ENCODE measurements around the gene MSN.

The MSN gene

DNA sequence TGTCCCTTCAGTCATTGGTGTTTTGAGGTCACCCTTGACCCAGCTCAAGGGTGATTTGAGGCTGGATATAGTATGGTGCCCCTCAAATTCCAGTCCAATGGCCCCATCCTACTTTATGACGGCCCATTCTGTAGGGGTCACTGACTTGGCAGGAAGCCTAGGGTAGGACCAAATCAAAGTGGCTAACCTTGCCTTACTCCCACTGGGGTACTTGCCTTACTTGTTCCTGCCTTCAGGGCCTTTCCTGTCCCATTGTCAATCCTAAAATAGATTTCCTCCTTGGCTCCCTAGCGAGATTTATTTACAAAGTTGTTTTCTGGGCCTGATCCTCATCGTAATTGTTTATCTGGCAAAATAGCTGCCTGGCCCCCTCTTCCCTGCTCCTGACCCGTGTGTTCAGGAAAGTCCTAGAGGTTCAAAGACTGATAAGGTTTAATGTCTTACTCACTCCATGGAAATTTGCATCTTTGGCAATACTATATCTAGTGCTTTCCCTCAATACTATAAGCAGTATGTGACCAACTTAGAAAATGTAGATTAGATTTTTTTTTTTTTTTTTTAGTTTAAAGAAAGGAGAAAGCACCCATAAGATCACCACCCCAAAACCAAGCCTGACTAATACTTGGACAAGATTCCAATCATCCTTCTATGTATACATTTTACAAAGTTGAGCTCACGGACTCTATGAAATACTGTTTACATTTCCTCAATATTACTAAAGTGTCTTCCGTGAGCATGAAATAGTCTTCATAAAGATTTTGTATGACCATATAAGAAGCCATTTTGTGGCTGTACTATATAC lies 44.8 kb downstream of the MSN start:
- DNase-seq = no peak
- Mint-ChIP-seq H3K36me3 (peaks cover 44% of the 10 kb centered on the region), H3K4me3 (no peak overlapping the region), H3K27me3 (no peaks in the 10 kb centered on the region), H3K4me1 (peaks cover 59% of the 10 kb centered on the region), H3K27ac (no peak overlapping the region), H3K9me3 (no peaks in the 10 kb centered on the region)
- CTCF ChIA-PET = no interaction called here

DNA sequence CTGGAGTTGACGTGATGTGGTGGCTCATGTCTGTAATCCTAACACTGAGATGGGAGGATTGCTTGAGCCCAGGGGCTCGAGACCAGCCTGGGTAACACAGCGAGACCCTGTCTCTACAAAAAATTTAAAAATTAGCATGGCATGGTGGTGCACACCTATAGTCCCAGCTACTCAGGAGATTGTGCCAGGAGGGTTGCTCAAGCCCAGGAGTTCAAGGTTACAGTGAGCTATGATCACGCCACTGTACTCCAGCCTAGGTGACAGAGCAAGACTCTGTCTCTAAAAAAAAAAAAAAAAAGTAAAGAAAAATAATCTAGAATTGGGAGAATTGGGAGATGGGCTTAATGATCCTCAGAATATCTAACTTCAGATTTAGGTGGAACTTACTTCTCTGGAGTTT lies 51.1 kb downstream of the MSN start:
- CTCF ChIA-PET = no interaction called here
- Mint-ChIP-seq H3K4me1 (peaks cover 89% of the 10 kb centered on the region), H3K27me3 (no peaks in the 10 kb centered on the region), H3K36me3 (peaks cover 69% of the 10 kb centered on the region), H3K9me3 (no peaks in the 10 kb centered on the region), H3K4me3 (no peak overlapping the region), H3K27ac (peak overlapping the region; percentile 52)
- no peak for DNase-seq

DNA sequence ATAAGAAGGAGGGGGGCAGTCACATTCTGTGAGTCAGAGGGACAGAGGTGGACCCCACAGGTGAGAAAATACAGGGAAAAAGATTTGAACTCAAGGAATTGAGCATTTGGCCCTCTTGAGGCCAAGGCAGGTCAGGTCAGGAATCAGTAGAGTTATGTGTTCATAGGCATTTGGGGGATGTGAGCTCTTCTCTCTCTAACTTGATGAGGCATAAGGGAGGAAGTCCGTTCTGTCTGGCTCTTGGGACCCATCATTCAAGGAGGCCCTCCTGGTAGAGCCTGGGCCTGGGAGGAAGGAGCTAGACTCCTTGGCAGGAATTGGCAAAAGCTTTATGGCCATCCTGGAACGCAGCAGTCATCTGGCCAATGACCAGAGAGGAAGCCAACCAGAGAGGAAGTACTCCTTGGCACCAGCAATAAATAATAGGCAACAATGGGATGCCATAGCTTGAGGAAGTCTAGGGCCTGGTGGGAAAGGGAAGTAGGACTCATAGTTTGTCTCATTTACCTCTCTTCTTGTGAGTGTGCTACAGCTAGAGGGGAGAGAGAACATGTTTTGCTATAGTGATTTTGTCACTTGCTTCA lies 53.0 kb downstream of the MSN start:
- peaks cover 75% of the 10 kb centered on the region for H3K36me3 Mint-ChIP-seq
- DNase-seq = no peak
- CTCF ChIA-PET = interaction anchor here (0.9 to 1.0 kb wide), 3 partner anchors 22 to 124 kb away, joined by 3 to 4 read pairs (median 3); no protein-coding TSS in a partner anchor
- no peaks in the 10 kb centered on the region for H3K27me3 Mint-ChIP-seq
- H3K9me3 Mint-ChIP-seq = peaks cover 3% of the 10 kb centered on the region
- peak overlapping the region; percentile 95 for H3K27ac Mint-ChIP-seq
- peaks cover 93% of the 10 kb centered on the region for H3K4me1 Mint-ChIP-seq
- H3K4me3 Mint-ChIP-seq = no peak overlapping the region

DNA sequence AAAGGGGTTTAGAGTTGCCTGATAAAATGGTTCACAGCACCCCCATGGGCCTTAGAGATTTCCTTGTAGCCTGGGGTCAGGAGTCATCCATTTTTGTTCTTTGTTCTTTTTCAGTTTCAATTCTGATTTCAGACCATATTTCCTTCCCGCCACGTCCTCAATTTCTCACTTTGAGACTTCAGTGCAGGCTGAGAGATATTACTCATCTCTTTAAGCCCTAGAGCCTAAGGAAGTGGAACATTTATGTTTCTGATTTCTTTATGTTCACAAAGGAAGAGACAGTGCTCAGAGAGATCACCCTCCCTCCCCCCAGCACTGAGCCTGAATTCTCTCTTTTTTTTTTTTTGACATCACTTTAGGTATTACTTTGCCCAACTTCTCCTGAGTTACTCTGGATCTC lies 56.3 kb downstream of the MSN start:
- Mint-ChIP-seq H3K36me3 (peaks cover 74% of the 10 kb centered on the region), H3K4me3 (no peak overlapping the region), H3K9me3 (peaks cover 3% of the 10 kb centered on the region), H3K27me3 (no peaks in the 10 kb centered on the region), H3K4me1 (peaks cover 91% of the 10 kb centered on the region), H3K27ac (peak overlapping the region; percentile 95)
- DNase-seq = peak; percentile 47
- CTCF ChIA-PET = interaction anchor here (0.8 to 1.3 kb wide), 3 partner anchors 22 to 26 kb away, joined by 4 read pairs; no protein-coding TSS in a partner anchor

DNA sequence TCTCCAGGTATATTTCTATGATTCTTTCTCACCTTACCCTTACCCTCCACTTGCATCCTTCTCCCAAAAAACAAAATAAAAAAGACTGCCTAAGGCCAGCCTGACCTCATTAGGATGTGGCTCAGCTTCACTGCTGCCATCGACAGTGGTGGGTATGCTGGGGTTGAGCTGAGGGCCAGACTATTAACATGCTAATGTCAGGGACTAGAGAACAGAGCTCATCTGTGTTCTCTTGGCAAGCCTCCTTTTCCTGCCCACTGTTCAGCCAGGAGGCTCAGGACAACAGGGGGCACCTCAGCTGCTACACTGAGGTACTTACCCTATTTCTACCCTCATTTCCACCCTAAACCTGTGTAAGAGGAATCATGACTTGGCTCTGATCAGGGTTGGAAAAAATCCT lies 59.3 kb downstream of the MSN start:
- Mint-ChIP-seq H3K27ac (peak overlapping the region; percentile 34), H3K27me3 (no peaks in the 10 kb centered on the region), H3K9me3 (peaks cover 3% of the 10 kb centered on the region), H3K4me3 (no peak overlapping the region), H3K36me3 (peaks cover 75% of the 10 kb centered on the region), H3K4me1 (peaks cover 74% of the 10 kb centered on the region)
- CTCF ChIA-PET = interaction anchor here (1.1 kb wide), 1 partner anchor 131 kb away, joined by 3 read pairs; no protein-coding TSS in a partner anchor
- DNase-seq = no peak

DNA sequence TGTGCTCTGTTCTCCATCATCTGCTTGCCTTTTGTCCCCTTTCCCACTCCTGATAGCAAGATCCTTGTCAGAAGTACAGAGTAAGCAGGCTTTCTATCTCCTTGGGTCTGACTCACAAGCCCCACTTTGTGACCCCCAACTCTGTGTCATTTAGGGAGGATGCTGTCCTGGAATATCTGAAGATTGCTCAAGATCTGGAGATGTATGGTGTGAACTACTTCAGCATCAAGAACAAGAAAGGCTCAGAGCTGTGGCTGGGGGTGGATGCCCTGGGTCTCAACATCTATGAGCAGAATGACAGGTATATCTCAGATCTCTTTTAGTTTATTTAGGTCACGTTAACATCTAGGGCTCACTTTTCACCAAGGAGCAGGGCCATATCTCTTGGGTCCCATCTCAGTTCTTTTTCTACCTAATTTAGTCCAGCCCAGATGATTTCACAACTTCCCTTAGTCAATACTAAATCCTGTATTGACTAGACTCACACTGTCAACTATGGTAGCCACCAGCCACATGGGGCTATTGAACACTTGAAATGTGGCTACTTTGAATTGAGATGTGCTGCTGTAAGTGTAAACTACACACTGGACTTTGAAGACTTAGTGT lies 64.3 kb downstream of the MSN start:
- peak overlapping the region; percentile 60 for H3K27ac Mint-ChIP-seq
- DNase-seq = no peak
- CTCF ChIA-PET = no interaction called here
- no peak overlapping the region for H3K4me3 Mint-ChIP-seq
- H3K36me3 Mint-ChIP-seq = peaks cover 79% of the 10 kb centered on the region
- peaks cover 33% of the 10 kb centered on the region for H3K4me1 Mint-ChIP-seq
- no peaks in the 10 kb centered on the region for H3K27me3 Mint-ChIP-seq
- no peaks in the 10 kb centered on the region for H3K9me3 Mint-ChIP-seq

DNA sequence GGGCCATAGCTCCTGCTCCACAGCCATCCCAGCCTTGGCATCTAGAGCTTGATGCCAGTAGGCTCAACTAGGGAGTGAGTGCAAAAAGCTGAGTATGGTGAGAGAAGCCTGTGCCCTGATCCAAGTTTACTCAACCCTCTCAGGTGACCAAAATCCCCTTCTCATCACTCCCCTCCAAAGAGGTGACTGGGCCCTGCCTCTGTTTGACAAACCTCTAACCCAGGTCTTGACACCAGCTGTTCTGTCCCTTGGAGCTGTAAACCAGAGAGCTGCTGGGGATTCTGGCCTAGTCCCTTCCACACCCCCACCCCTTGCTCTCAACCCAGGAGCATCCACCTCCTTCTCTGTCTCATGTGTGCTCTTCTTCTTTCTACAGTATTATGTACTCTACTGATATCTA lies 73.5 kb downstream of the MSN start:
- Mint-ChIP-seq H3K27ac (peak overlapping the region; percentile 69), H3K9me3 (no peaks in the 10 kb centered on the region), H3K4me1 (peaks cover 19% of the 10 kb centered on the region), H3K4me3 (no peak overlapping the region), H3K27me3 (no peaks in the 10 kb centered on the region), H3K36me3 (peaks cover 78% of the 10 kb centered on the region)
- CTCF ChIA-PET = no interaction called here
- DNase-seq = no peak

DNA sequence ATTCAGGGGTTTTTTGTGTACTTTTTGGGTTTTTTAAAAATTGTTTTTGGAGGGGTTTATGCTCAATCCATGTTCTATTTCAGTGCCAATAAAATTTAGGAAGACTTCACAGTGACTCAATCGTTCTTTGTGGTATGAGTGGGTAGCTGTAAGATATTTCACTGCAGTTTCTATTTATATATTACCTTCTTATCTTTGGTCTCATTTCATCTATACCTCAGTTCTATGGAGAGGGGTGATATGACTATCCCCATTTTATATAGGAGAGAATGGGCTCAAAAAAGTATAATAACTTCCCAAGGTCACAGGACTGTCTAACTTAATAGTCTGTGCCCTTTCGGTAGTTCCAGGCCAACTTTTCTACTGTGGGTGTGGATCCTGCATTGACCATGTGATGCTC lies 74.4 kb downstream of the MSN start:
- Mint-ChIP-seq H3K4me3 (no peak overlapping the region), H3K36me3 (peaks cover 76% of the 10 kb centered on the region), H3K4me1 (peaks cover 25% of the 10 kb centered on the region), H3K27me3 (no peaks in the 10 kb centered on the region), H3K27ac (no peak overlapping the region), H3K9me3 (no peaks in the 10 kb centered on the region)
- DNase-seq = no peak
- CTCF ChIA-PET = no interaction called here

DNA sequence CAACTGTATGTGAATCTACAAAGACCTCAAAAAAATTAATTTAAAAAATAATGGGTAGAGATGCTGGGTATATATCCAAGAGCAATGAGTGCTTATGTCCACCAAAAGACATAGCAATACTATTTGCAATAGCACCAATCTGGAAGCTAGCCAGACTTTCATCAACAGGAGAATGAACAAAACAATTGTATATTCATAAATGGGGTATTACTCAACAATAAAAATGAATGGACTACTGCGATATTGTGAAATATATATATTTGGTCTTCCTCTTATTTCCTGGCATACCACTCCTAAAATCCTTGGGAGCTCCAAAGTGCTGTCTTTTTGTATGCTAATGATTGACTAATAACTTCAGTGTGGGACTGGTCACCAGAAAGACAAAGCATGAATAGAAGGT lies 77.5 kb downstream of the MSN start:
- CTCF ChIA-PET = interaction anchor here (1.3 to 1.8 kb wide), 3 partner anchors 22 to 364 kb away, joined by 3 to 4 read pairs (median 4); no protein-coding TSS in a partner anchor
- Mint-ChIP-seq H3K36me3 (peaks cover 57% of the 10 kb centered on the region), H3K4me3 (no peak overlapping the region), H3K4me1 (peaks cover 34% of the 10 kb centered on the region), H3K9me3 (no peaks in the 10 kb centered on the region), H3K27me3 (no peaks in the 10 kb centered on the region), H3K27ac (no peak overlapping the region)
- DNase-seq = no peak

DNA sequence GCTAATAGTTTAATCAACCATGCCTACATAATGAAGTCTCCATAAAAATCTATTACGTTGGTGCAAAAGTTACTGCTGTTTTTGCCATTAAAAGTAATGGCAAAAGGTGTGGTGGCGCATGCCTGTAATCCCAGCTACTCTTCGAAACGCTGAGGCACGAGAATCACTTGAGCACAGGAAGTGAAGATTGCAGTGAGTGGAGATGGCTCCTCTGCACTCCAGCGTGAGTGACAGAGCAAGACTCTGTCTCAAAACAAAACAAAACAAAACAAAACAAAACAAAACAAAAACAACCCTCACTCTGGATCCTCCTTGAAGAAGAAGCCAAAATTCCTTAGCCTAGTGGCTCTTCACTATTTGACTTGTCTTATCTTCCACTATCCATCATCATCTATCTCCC lies 78.0 kb downstream of the MSN start:
- Mint-ChIP-seq H3K27me3 (no peaks in the 10 kb centered on the region), H3K36me3 (peaks cover 52% of the 10 kb centered on the region), H3K27ac (peak overlapping the region; percentile 78), H3K4me3 (no peak overlapping the region), H3K4me1 (peaks cover 38% of the 10 kb centered on the region), H3K9me3 (no peaks in the 10 kb centered on the region)
- CTCF ChIA-PET = interaction anchor here (1.0 to 1.8 kb wide), 4 partner anchors 22 to 364 kb away, joined by 3 to 4 read pairs (median 4); no protein-coding TSS in a partner anchor
- peak; percentile 27 for DNase-seq

DNA sequence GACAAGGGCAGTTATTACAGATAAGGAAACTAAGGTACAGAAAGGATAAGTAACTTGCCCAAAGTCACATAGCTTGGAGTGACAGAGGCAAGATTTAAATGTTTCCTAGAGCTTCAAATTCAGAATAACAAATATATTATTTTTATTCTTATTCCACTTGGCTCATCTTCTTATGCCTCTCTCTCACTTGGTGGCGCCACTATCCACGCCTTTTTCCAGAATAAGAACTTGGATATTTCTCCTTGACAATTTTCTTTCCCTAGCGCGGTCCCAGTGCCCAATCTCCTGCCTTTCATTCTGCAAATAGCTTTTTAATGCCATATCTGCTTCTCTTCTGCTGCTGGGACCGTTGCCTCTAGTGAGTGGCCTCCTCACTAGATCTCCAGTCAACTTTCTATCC lies 78.5 kb downstream of the MSN start:
- H3K27me3 Mint-ChIP-seq = no peaks in the 10 kb centered on the region
- H3K9me3 Mint-ChIP-seq = no peaks in the 10 kb centered on the region
- no peak for DNase-seq
- H3K4me3 Mint-ChIP-seq = no peak overlapping the region
- CTCF ChIA-PET = interaction anchor here (1.0 to 1.8 kb wide), 4 partner anchors 23 to 363 kb away, joined by 3 to 4 read pairs (median 4); no protein-coding TSS in a partner anchor
- H3K36me3 Mint-ChIP-seq = peaks cover 47% of the 10 kb centered on the region
- peaks cover 44% of the 10 kb centered on the region for H3K4me1 Mint-ChIP-seq
- peak overlapping the region; percentile 78 for H3K27ac Mint-ChIP-seq

DNA sequence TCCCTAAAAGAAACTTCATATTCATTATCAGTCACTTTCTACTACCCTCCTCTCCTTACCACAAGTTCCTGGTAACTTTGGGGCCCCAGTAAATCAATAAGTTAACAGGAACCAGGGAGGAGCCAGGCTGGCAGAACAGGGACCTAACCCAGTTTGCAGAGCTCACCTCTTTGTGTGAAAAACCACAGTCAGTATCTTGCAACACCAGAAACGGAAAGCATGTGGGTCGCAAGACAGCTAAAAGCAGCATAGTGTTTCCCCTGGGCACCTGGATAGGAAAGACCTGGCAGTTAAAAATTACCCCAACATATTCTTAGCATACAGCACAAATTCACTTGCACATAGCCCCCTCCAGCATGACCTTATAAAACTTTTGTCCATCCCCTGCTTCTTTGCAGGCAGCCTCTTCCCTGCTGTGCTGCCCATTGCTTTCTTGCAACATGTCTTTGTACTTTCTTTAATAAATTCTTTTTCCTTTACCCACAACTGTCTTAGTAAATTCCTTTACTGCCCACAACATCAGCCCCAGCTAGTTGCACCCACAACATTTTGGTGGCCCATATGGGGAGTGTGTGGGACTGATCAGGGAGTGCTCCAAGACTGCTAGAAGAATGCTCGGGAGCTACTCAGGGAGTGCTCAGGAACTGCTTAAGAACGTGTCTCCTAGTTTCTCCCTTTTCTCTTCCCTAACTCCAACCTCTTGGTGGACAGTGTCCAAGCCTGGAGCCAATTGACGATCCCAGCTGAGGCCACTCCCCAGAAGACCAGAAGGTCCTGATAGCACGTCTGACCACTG lies 83.4 kb downstream of the MSN start:
- Mint-ChIP-seq H3K36me3 (peaks cover 22% of the 10 kb centered on the region), H3K9me3 (peaks cover 6% of the 10 kb centered on the region), H3K4me1 (peaks cover 50% of the 10 kb centered on the region), H3K27me3 (no peaks in the 10 kb centered on the region), H3K4me3 (peak overlapping the region; percentile 46), H3K27ac (peak overlapping the region; percentile 89)
- CTCF ChIA-PET = interaction anchor here (1.1 to 1.2 kb wide), 2 partner anchors 169 to 236 kb away, joined by 3 read pairs; no protein-coding TSS in a partner anchor
- DNase-seq = peak; percentile 59

DNA sequence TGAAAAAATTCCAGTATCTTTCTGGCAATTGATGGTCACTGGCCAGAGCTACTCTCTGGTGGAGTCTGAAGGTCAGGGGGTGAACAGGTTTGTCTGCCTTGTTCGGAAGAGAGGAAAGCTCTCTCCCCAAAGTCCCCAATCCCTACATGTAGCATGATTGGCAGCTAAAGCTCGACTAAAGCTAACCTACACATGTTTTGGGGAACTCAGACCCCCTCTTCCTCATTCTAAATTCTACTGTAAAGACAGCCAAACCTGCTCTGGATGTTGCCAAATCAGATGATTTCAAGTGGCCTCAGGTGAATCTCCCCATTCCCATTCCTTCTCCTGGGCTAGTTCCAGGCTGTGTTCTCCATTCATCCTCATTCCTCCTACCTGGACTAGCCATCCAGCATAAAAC lies 84.1 kb downstream of the MSN start:
- Mint-ChIP-seq H3K4me1 (peaks cover 49% of the 10 kb centered on the region), H3K9me3 (peaks cover 6% of the 10 kb centered on the region), H3K27ac (peak overlapping the region; percentile 89), H3K4me3 (no peak overlapping the region), H3K27me3 (no peaks in the 10 kb centered on the region), H3K36me3 (peaks cover 18% of the 10 kb centered on the region)
- no peak for DNase-seq
- CTCF ChIA-PET = interaction anchor here (1.2 kb wide), 1 partner anchor 235 kb away, joined by 3 read pairs; no protein-coding TSS in a partner anchor

DNA sequence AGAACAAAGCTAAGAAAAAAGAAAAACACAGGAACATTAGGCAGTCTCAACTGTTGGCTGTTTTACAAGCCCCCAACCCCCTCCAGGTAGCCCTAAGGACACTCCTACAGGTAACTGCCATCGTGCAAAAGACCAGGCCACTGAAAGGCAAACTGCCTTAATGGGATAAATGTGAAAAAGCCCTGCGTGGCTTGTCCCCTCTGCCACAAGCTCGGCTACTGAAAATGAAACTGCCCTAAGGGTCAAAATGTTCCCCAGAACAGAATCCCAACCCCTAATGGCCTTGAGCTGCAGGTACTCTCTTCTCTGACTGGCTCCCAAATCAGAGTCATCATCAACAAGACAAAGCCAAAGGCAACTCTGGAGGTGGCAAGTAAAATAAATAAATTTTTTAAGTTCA lies 84.8 kb downstream of the MSN start:
- Mint-ChIP-seq H3K9me3 (peaks cover 6% of the 10 kb centered on the region), H3K4me1 (peaks cover 49% of the 10 kb centered on the region), H3K27ac (no peak overlapping the region), H3K4me3 (no peak overlapping the region), H3K36me3 (peaks cover 13% of the 10 kb centered on the region), H3K27me3 (no peaks in the 10 kb centered on the region)
- CTCF ChIA-PET = interaction anchor here (1.2 kb wide), 1 partner anchor 234 kb away, joined by 3 read pairs; no protein-coding TSS in a partner anchor
- no peak for DNase-seq

Data from activated naive CD4-positive, alpha-beta T cell treated with anti-CD3 and anti-CD28 coated beads, Interleukin-2, amount 10 ng/mL, durations not matched to agents 7 days and 5 days (primary cell).